Hematopoietic multipotent progenitor cell treated with erythropoietin and hydrocortisone succinate and interleukin-3 and kit ligand, for 6 days (in vitro differentiated cells): ENCODE data around the gene SEC22A.

Experiments used
- DNase-seq: peaks from one replicate; pipeline ENCODE4 v3.0.0-alpha.2; 2015

SEC22A gene

GRCh38 chr3:123201557-123202427, at the start of gene SEC22A:
TSS of gene SEC22A (plus strand) at chr3:123201943. CDS start at chr3:123209218, 7,275 bp downstream.
- peak; percentile 98 for DNase-seq

- DNase-seq = no peak
These were observed 49.1 kb upstream of the SEC22A start for GRCh38 chr3:123152687-123153086.

GRCh38 chr3:123153125-123154019, 48.4 kb upstream of the SEC22A start:
- no peak for DNase-seq

GRCh38 chr3:123154020-123154985, 47.4 kb upstream of the SEC22A start:
- no peak for DNase-seq

GRCh38 chr3:123155471-123156011, 46.2 kb upstream of the SEC22A start:
- DNase-seq = no peak

- DNase-seq = no peak
These were observed 45.3 kb upstream of the SEC22A start for GRCh38 chr3:123156276-123156995.

GRCh38 chr3:123157209-123157597, 44.5 kb upstream of the SEC22A start:
- DNase-seq = no peak

GRCh38 chr3:123157598-123158287, 44.0 kb upstream of the SEC22A start:
- DNase-seq = no peak

- no peak for DNase-seq
These were observed 43.4 kb upstream of the SEC22A start for GRCh38 chr3:123158330-123158729.

GRCh38 chr3:123158899-123159390, 42.8 kb upstream of the SEC22A start:
- DNase-seq = no peak

- no peak for DNase-seq
These were observed 41.7 kb upstream of the SEC22A start for GRCh38 chr3:123159926-123160635.

- peak; percentile 9 for DNase-seq
These were observed 40.6 kb upstream of the SEC22A start for GRCh38 chr3:123161167-123161566.

- no peak for DNase-seq
These were observed 38.6 kb upstream of the SEC22A start for GRCh38 chr3:123163141-123163540.

- no peak for DNase-seq
These were observed 36.6 kb upstream of the SEC22A start for GRCh38 chr3:123165163-123165562.

- DNase-seq = no peak
These were observed 34.1 kb upstream of the SEC22A start for GRCh38 chr3:123167686-123168085.

- no peak for DNase-seq
These were observed 33.6 kb upstream of the SEC22A start for GRCh38 chr3:123168122-123168521.

- DNase-seq = no peak
These were observed 33.1 kb upstream of the SEC22A start for GRCh38 chr3:123168605-123169004.

GRCh38 chr3:123169492-123169929, 32.2 kb upstream of the SEC22A start:
- DNase-seq = no peak

GRCh38 chr3:123169930-123170329, 31.8 kb upstream of the SEC22A start:
- DNase-seq = no peak

GRCh38 chr3:123180791-123181190, 21.0 kb upstream of the SEC22A start:
- no peak for DNase-seq
